HepG2 (cell line): ENCODE results near the gene CITED2. TPM values are rescaled to one million over a fixed set of nuclear protein-coding genes. Genes with fewer than 3 reads are reported as not detected.

Experiments used
- ARHGAP35 ChIP-seq: sonication (generic); formaldehyde crosslinking; IDR thresholded peaks from 2 replicates; pipeline ENCODE4 v1.9.0; 2022; ENCODE audit warnings: mild to moderate bottlenecking, inconsistent platforms, moderate library complexity, missing genetic modification reagents, borderline replicate concordance
- BRD4 ChIP-seq: sonication (generic); formaldehyde crosslinking; IDR thresholded peaks from 2 replicates; pipeline ENCODE4 v1.4.0; 2020; ENCODE audit warnings: missing genetic modification reagents
- CHD4 ChIP-seq: fragments of 200-600 bp; sonication (generic); IDR thresholded peaks from 2 replicates; pipeline ENCODE4 v1.7.0; 2017; ENCODE audit warnings: mild to moderate bottlenecking, low read length, borderline replicate concordance
- CREM ChIP-seq, 2 experiments: sonication (generic) in 1 of 2; formaldehyde crosslinking in 1 of 2; IDR thresholded peaks; 2 replicates each; pipeline versions ENCODE4 v1.4.0 to v1.6.1; 2016 to 2020; ENCODE audit warnings: antibody characterized with exemption in 1 of 2, mild to moderate bottlenecking in 1 of 2, missing genetic modification reagents in 1 of 2
- GABPA ChIP-seq, 2 experiments: IDR thresholded peaks; 2 replicates each; pipeline ENCODE4 v1.6.1; 2011 to 2016; ENCODE audit warnings: low read depth in 2 of 2, low read length in 1 of 2, missing biosample characterization in 1 of 2, missing genetic modification characterization in 1 of 2
- GATAD1 ChIP-seq: IDR thresholded peaks from 2 replicates; pipeline ENCODE4 v1.6.1; 2016; ENCODE audit warnings: missing genetic modification reagents, missing compliant biosample characterization
- KDM3A ChIP-seq: IDR thresholded peaks from 2 replicates; pipeline ENCODE4 v1.6.1; 2018; ENCODE audit warnings: low read depth, missing compliant biosample characterization
- MAFF ChIP-seq: IDR thresholded peaks from 2 replicates; pipeline ENCODE4 v1.6.1; 2011; ENCODE audit warnings: low read depth, low read length, improper control_type of control experiment
- MIXL1 ChIP-seq: IDR thresholded peaks from 2 replicates; pipeline ENCODE4 v1.6.1; 2016
- NFE2L2 ChIP-seq: fragments of 150-350 bp; IDR thresholded peaks from 2 replicates; pipeline ENCODE4 v1.6.1; 2014; ENCODE audit warnings: low read length
- PHF5A ChIP-seq: IDR thresholded peaks from one replicate; pipeline ENCODE4 v1.6.1; 2018; ENCODE audit warnings: low read depth, missing genetic modification reagents; ENCODE audit not compliant: unreplicated experiment
- SUZ12 ChIP-seq: fragments of 150-350 bp; IDR thresholded peaks from 2 replicates; pipeline ENCODE4 v1.6.1; 2014; ENCODE audit warnings: low read depth, low read length
- TAF1 ChIP-seq: sonication (generic); formaldehyde crosslinking; IDR thresholded peaks from 2 replicates; pipeline ENCODE4 v1.4.0; 2020; ENCODE audit warnings: missing genetic modification reagents
- ZFP41 ChIP-seq: sonication (generic); formaldehyde crosslinking; IDR thresholded peaks from 2 replicates; pipeline ENCODE4 v1.4.0; 2020; ENCODE audit warnings: mild to moderate bottlenecking, missing genetic modification reagents, borderline replicate concordance
- ZHX2 ChIP-seq, 2 experiments: sonication (generic) in 1 of 2; formaldehyde crosslinking in 1 of 2; IDR thresholded peaks; 2 replicates each; pipeline versions ENCODE4 v1.6.1 to v1.9.0; 2014 to 2022; ENCODE audit warnings: antibody characterized with exemption in 1 of 2, borderline replicate concordance in 1 of 2, inconsistent platforms in 1 of 2, low read depth in 1 of 2, missing genetic modification reagents in 1 of 2
- ZNF44 ChIP-seq: sonication (generic); formaldehyde crosslinking; IDR thresholded peaks from 2 replicates; pipeline ENCODE4 v1.5.1; 2020; ENCODE audit warnings: mild to moderate bottlenecking, missing genetic modification reagents
- ZNF460 ChIP-seq: sonication (generic); formaldehyde crosslinking; IDR thresholded peaks from 2 replicates; pipeline ENCODE4 v1.5.1; 2020; ENCODE audit warnings: missing genetic modification reagents, mild to moderate bottlenecking, borderline replicate concordance
- ZNF550 ChIP-seq: sonication (generic); formaldehyde crosslinking; IDR thresholded peaks from 2 replicates; pipeline ENCODE4 v1.4.0; 2020; ENCODE audit warnings: mild to moderate bottlenecking, missing genetic modification reagents, borderline replicate concordance
- ZNF766 ChIP-seq: sonication (generic); formaldehyde crosslinking; IDR thresholded peaks from 2 replicates; pipeline ENCODE4 v1.5.0; 2020; ENCODE audit warnings: missing genetic modification reagents, borderline replicate concordance
- ZNF816 ChIP-seq: sonication (generic); formaldehyde crosslinking; IDR thresholded peaks from 2 replicates; pipeline ENCODE4 v1.8.0; 2022; ENCODE audit warnings: missing genetic modification reagents, mild to moderate bottlenecking, borderline replicate concordance
- polyA plus RNA-seq, 8 experiments: library from polyadenylated mRNA; depleted of rRNA in 3 of 8; stranded (reverse) in 7 of 8; unstranded in 1 of 8; fragments of >200 nt; fragmentation: Illumina TruSeq in 4 of 8; extraction: Trizol in 4 of 8; gene quantifications; 2 replicates each; pipeline versions ENCODE4 v1.2.1 to v1.2.3, GENCODE V29; 2011 to 2016; ENCODE audit warnings: low read depth in 4 of 8, missing spikeins in 1 of 8, mixed read lengths in 1 of 8; ENCODE audit not compliant: insufficient read depth in 1 of 8
- total RNA-seq, 5 experiments: library from RNA; depleted of rRNA; stranded (reverse); fragments of >200 nt; fragmentation: Illumina TruSeq; extraction: Trizol; gene quantifications; 2 replicates each; pipeline ENCODE4 v1.2.3, GENCODE V29; 2016; ENCODE audit warnings: low read depth in 1 of 5
- TF ChIP-seq, protein P1 (sequence below): IDR thresholded peaks from 2 replicates; pipeline ENCODE4 v1.6.1; 2016; ENCODE audit warnings: missing biosample characterization, missing genetic modification reagents, low read depth

Gene CITED2
- total and polyA plus RNA-seq, 2 of the 13 experiments (the other 11 are each of a cell fraction or from before 2014, with no cell fraction given) = 17.6 to 57.2 TPM

DNA sequence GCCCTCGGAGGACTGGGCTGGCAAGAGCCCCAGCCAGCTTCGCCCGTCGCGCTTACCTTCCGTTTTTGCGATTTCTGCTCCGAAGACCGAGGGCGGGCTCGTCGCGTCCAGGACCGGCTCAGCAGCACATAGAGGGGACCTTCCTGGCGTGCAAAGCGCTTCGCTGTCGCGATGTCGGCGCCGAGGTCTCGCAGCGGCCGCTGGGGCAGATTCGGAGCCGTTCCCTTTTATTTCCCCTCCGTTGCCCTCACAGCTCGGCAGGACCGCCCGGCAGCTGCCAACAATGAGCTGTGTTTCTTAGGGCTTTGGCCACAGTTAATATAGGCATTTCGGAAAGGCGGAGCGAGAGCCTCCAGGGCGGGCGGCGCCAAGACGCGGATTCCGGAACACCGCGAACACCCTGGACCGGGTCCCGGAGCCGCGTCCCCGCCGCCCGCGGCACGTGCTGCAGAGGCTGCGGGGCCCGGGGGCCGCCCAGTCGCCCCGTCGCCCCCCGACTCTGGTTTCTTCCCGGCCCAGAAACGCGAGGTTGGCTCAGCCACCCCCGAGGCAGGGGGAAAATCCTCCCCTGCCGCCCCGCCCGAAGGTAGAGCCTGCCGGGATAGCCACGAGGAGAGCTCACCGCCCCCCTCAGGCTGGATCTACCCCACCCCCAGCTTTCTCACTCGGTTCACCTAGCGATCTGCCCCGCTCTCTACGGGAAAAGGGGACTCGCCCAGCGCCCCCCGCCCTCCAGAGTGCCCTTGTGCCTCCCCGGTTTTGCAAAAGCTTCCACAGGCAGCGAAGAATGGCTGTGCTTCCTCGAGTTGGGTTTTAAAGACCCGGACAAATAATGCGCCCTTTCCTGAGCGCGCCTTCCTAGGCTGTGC, at the start of gene CITED2 (continued):
- peak; percentile 100 for TF ChIP-seq TAF1
- TF ChIP-seq PHF5A (CRISPR knock-in tag) = peak; percentile 45
- TF ChIP-seq KDM3A (CRISPR knock-in tag) = peak; percentile 94
- no peak; the same call in 1 of the 2 replicates for TF ChIP-seq ARHGAP35 (CRISPR knock-in tag)
- TF ChIP-seq NFE2L2 = no peak
- peak; percentile 90 for TF ChIP-seq BRD4 (CRISPR knock-in tag)
- TF ChIP-seq, protein P1, sequence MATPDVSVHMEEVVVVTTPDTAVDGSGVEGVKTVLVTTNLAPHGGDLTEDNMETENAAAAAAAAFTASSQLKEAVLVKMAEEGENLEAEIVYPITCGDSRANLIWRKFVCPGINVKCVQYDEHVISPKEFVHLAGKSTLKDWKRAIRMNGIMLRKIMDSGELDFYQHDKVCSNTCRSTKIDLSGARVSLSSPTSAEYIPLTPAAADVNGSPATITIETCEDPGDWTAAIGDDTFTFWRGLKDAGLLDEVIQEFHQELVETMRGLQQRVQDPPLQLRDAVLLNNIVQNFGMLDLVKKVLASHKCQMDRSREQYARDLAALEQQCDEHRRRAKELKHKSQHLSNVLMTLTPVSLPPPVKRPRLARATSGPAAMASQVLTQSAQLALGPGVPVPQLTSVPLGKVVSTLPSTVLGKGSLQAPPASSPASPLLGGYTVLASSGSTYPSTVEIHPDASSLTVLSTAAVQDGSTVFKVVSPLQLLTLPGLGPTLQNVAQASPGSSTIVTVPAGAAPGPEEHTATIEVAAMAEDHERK (CRISPR knock-in tag) = 0 out of 2 replicates have a peak, but pooled peaks have one; percentile 37
- peak; percentile 68 for TF ChIP-seq ZNF816
- no peak for TF ChIP-seq MAFF
- TF ChIP-seq ZNF44 (CRISPR knock-in tag) = peak; percentile 98; the same call in 1 of the 2 replicates
- TF ChIP-seq GABPA (IDR thresholded peaks at IDR 0.05; ENCODE audit: low read depth, low read length) = no peak
- TF ChIP-seq GABPA (CRISPR knock-in tag; IDR thresholded peaks at IDR 0.05; ENCODE audit: low read depth) = no peak
- no peak for TF ChIP-seq ZNF460 (CRISPR knock-in tag)
- TF ChIP-seq SUZ12 = no peak
- peak; percentile 64 for TF ChIP-seq ZHX2 (IDR thresholded peaks at IDR 0.05; ENCODE audit: low read depth)
- TF ChIP-seq ZHX2 (CRISPR knock-in tag; IDR thresholded peaks at IDR 0.05; ENCODE audit: borderline replicate concordance) = peak; percentile 92; the same call in 1 of the 2 replicates
- peak; percentile 50; the same call in 1 of the 2 replicates for TF ChIP-seq CREM (IDR thresholded peaks at IDR 0.05)
- TF ChIP-seq CREM (CRISPR knock-in tag; IDR thresholded peaks at IDR 0.05) = no peak
- TF ChIP-seq ZFP41 = peak; percentile 23; the same call in 1 of the 2 replicates
- TF ChIP-seq GATAD1 (CRISPR knock-in tag) = peak; percentile 78
- peak; percentile 91 for TF ChIP-seq MIXL1 (CRISPR knock-in tag)
- TF ChIP-seq ZNF766 (CRISPR knock-in tag) = peak; percentile 98
- TF ChIP-seq ZNF550 (CRISPR knock-in tag) = no peak
- TF ChIP-seq CHD4 = no peak; the same call in 1 of the 2 replicates
